Hepatocyte (in vitro differentiated cells): ENCODE data around the gene NPR3. TPM values are rescaled to one million over a fixed set of nuclear protein-coding genes. Genes with fewer than 3 reads are reported as not detected.

Source experiments
- DNase-seq: peaks from one replicate; pipeline ENCODE4 v3.0.0-alpha.2; 2016; ENCODE audit warnings: low spot score
- H2AFZ ChIP-seq: fragments of 200-600 bp; sonication (generic); 2 replicates; pipeline ENCODE4 v1.6.0; 2016; ENCODE audit warnings: antibody characterized with exemption, mild to moderate bottlenecking
- H3K27ac ChIP-seq: fragments of 200-600 bp; sonication (generic); 2 replicates; pipeline ENCODE4 v1.5.1; 2016; ENCODE audit warnings: mild to moderate bottlenecking
- H3K27me3 ChIP-seq: fragments of 200-600 bp; sonication (generic); 2 replicates; pipeline ENCODE4 v1.6.1; 2016
- H3K36me3 ChIP-seq: fragments of 200-600 bp; sonication (generic); replicated peaks from 2 replicates; pipeline ENCODE4 v1.5.1; 2016; ENCODE audit warnings: low read depth; ENCODE audit not compliant: insufficient read depth
- H3K4me1 ChIP-seq: fragments of 200-600 bp; sonication (generic); 2 replicates; pipeline ENCODE4 v1.5.1; 2016; ENCODE audit warnings: mild to moderate bottlenecking, moderate library complexity; ENCODE audit not compliant: insufficient read depth
- H3K4me2 ChIP-seq: fragments of 200-600 bp; sonication (generic); 2 replicates; pipeline ENCODE4 v1.6.0; 2016
- H3K4me3 ChIP-seq: fragments of 200-600 bp; sonication (generic); 2 replicates; pipeline ENCODE4 v1.5.1; 2016; ENCODE audit warnings: mild to moderate bottlenecking
- H3K79me2 ChIP-seq: fragments of 200-600 bp; sonication (generic); 2 replicates; pipeline ENCODE4 v1.6.0; 2017; ENCODE audit warnings: mild to moderate bottlenecking
- H3K9me2 ChIP-seq: fragments of 200-600 bp; sonication (generic); replicated peaks from 2 replicates; pipeline ENCODE4 v1.6.0; 2017; ENCODE audit warnings: mild to moderate bottlenecking; ENCODE audit not compliant: insufficient read depth
- H3K9me3 ChIP-seq: fragments of 200-600 bp; sonication (generic); 2 replicates; pipeline ENCODE4 v1.5.1; 2016; ENCODE audit warnings: low read depth, mild to moderate bottlenecking
- H4K20me1 ChIP-seq: fragments of 200-600 bp; sonication (generic); 2 replicates; pipeline ENCODE4 v1.6.0; 2016; ENCODE audit warnings: mild to moderate bottlenecking; ENCODE audit not compliant: insufficient read depth, poor library complexity, severe bottlenecking
- EZH2 ChIP-seq: fragments of 200-600 bp; sonication (generic); IDR thresholded peaks from 2 replicates; pipeline ENCODE4 v1.6.1; 2016; ENCODE audit warnings: antibody characterized with exemption, mild to moderate bottlenecking, borderline replicate concordance
- EZH2phosphoT487 ChIP-seq: fragments of 200-600 bp; sonication (generic); IDR thresholded peaks from one replicate; pipeline ENCODE4 v1.6.1; 2018; ENCODE audit warnings: antibody characterized with exemption, mild to moderate bottlenecking, low read depth, moderate library complexity; ENCODE audit not compliant: unreplicated experiment, severe bottlenecking
- WGBS: methylation state at CpG from one replicate; pipeline ENCODE4 v1.1.6; 2016; ENCODE audit warnings: low lambda C conversion rate; ENCODE audit errors: missing lambda C conversion rate; 5-methylcytosine and 5-hydroxymethylcytosine counted together
- polyA plus RNA-seq: library from polyadenylated mRNA; unstranded; fragments of >200 nt; fragmentation: Nextera tagmentation; extraction: Ambion mirVana; gene quantifications from 2 replicates; pipeline ENCODE4 v1.2.1, GENCODE V29; 2016
- total RNA-seq: library from RNA; depleted of rRNA; stranded (reverse); fragments of >200 nt; gene quantifications from 2 replicates; pipeline ENCODE4 v1.2.3, GENCODE V29; 2014
- TF ChIP-seq, protein P1 (sequence below): fragments of 200-600 bp; sonication (generic); IDR thresholded peaks from 2 replicates; pipeline ENCODE4 v1.5.1; 2016; ENCODE audit warnings: antibody characterized with exemption, mild to moderate bottlenecking; ENCODE audit not compliant: poor library complexity

The NPR3 gene
- total and polyA plus RNA-seq, 2 experiments from 2014 or later, result 3.6 to 20.0 TPM

DNA sequence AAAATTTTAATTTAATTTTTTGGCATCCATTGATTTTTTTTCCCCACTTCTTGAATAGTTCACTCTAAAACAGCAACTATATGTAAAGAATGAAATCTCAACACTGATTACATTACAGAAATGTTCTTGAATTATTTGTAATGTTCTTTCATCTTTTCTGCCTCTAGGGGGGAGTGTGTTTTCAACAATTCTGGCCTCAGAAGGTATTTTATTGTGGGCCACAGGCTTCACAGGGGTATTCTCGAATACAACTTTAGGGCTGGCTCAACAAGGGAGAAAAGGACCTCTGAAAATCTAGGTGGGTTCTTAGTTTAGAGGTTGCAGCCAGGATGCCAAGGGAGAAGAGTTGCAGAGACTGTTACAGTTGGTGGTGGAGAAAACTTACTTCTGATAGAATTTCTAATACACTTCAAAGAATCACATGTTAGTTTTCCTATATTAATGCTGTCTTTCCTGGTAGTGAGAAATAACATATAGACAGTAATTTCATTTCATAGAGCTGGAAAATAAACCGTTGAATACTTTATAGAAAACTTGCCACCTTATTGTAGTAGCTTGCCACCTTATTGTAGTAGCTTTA lies 3.6 kb upstream of the NPR3 start:
- Histone ChIP-seq H3K27ac (no peak overlapping the region), H3K9me2 (no peaks in the 10 kb centered on the region), H2AFZ (no peak overlapping the region), H3K4me2 (no peak overlapping the region), H4K20me1 (no peaks in the 10 kb centered on the region), H3K9me3 (no peaks in the 10 kb centered on the region), H3K79me2 (no peaks in the 10 kb centered on the region), H3K36me3 (no peaks in the 10 kb centered on the region), H3K27me3 (peaks cover 35% of the 10 kb centered on the region), H3K4me1 (no peaks in the 10 kb centered on the region), H3K4me3 (no peak overlapping the region)
- TF ChIP-seq, protein P1, sequence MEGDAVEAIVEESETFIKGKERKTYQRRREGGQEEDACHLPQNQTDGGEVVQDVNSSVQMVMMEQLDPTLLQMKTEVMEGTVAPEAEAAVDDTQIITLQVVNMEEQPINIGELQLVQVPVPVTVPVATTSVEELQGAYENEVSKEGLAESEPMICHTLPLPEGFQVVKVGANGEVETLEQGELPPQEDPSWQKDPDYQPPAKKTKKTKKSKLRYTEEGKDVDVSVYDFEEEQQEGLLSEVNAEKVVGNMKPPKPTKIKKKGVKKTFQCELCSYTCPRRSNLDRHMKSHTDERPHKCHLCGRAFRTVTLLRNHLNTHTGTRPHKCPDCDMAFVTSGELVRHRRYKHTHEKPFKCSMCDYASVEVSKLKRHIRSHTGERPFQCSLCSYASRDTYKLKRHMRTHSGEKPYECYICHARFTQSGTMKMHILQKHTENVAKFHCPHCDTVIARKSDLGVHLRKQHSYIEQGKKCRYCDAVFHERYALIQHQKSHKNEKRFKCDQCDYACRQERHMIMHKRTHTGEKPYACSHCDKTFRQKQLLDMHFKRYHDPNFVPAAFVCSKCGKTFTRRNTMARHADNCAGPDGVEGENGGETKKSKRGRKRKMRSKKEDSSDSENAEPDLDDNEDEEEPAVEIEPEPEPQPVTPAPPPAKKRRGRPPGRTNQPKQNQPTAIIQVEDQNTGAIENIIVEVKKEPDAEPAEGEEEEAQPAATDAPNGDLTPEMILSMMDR, result peak; percentile 71
- TF ChIP-seq EZH2, result no peak
- no peak for TF ChIP-seq EZH2phosphoT487
- 25% methylated on average over 2 of the region's 2 CpGs for WGBS
- DNase-seq, result peak; percentile 40

DNA sequence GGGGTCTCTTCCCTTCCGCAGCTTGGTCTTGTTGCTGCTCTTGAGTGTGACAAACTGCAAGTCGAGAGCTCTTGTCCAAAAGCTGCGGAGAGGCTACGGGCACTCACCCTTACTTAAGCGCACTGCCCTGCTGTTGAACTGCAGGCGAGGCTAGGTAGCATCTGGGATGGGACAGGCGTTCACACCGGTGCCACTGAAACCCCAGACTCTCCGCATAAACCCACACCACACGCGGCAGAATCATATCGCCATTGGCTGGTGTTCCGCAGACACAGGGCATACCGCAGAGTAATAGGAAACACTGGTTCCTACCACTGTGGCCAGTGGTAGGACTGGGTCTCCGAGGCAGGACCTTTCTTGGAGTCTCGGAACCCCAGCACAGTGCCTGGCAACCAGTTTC lies 2.2 kb upstream of the NPR3 start:
- no peak overlapping the region for H2AFZ ChIP-seq
- H3K9me3 ChIP-seq, result no peaks in the 10 kb centered on the region
- no peaks in the 10 kb centered on the region for H3K9me2 ChIP-seq
- 58% methylated on average over 16 of the region's 16 CpGs for WGBS
- H3K4me2 ChIP-seq, result no peak overlapping the region
- no peak overlapping the region for H3K27ac ChIP-seq
- TF ChIP-seq EZH2phosphoT487, result no peak
- no peak for TF ChIP-seq EZH2
- TF ChIP-seq, protein P1, result no peak
- H3K36me3 ChIP-seq, result no peaks in the 10 kb centered on the region
- H3K79me2 ChIP-seq, result no peaks in the 10 kb centered on the region
- H4K20me1 ChIP-seq, result no peaks in the 10 kb centered on the region
- no peak overlapping the region for H3K4me3 ChIP-seq
- H3K27me3 ChIP-seq, result peaks cover 49% of the 10 kb centered on the region
- H3K4me1 ChIP-seq, result peaks cover 4% of the 10 kb centered on the region
- no peak for DNase-seq

DNA sequence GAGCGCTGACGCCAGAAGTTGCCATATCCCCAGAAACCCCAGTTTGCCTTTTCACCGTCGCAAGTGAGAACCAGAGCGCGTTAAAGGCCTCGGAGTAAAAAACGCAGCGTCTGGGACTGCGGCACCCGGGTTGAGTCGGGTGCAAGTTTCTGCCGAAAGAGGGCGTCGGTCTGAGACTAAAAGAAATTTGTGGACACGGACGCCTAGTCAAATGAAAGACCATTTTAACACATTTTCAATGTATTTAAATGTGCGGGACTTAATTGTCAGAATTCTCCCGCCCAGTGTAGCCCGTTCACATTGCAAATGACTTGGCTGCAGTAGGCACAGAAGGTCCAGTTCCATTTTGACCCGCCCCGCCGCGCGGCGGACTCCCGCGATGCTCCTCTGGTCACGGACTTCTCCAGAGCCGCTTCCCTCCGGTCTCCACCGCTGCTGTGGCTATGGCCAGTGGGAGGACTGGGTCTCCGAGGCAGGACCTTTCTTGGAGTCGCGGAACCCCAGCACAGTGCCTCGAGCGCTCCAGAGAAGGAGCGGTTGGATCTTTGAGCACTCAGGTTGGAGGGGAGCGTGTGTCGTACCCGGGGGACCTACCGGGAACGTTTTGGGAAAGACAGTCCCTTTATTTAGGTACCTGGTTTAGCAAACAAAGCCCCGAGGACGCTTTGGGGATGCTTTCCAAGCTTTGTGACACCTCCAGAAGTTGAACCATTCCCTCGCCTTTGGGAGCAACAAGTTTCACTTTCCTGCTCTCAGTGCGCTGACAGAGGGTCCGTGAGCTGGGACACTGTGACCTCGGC lies 1.2 kb upstream of the NPR3 start:
- DNase-seq, result peak; percentile 80
- no peaks in the 10 kb centered on the region for H3K36me3 ChIP-seq
- WGBS, result 2% methylated on average over 47 of the region's 49 CpGs
- peaks cover 8% of the 10 kb centered on the region for H3K4me1 ChIP-seq
- peak overlapping the region; percentile 27 for H3K4me3 ChIP-seq
- H3K79me2 ChIP-seq, result no peaks in the 10 kb centered on the region
- no peak for TF ChIP-seq EZH2
- TF ChIP-seq, protein P1, result peak; percentile 82
- H2AFZ ChIP-seq, result peak overlapping the region; percentile 47
- H3K4me2 ChIP-seq, result peak overlapping the region; percentile 95
- no peaks in the 10 kb centered on the region for H3K9me2 ChIP-seq
- H3K9me3 ChIP-seq, result no peaks in the 10 kb centered on the region
- peak overlapping the region; percentile 36 for H3K27ac ChIP-seq
- H3K27me3 ChIP-seq, result peaks cover 59% of the 10 kb centered on the region
- H4K20me1 ChIP-seq, result no peaks in the 10 kb centered on the region
